ENCODE measurements around the gene GALNT10. TPM values are rescaled to one million over a fixed set of nuclear protein-coding genes. Genes with fewer than 3 reads are reported as not detected.

Gene GALNT10
- total RNA-seq, 1 donor from 2014 or later = 27.6 TPM

DNA sequence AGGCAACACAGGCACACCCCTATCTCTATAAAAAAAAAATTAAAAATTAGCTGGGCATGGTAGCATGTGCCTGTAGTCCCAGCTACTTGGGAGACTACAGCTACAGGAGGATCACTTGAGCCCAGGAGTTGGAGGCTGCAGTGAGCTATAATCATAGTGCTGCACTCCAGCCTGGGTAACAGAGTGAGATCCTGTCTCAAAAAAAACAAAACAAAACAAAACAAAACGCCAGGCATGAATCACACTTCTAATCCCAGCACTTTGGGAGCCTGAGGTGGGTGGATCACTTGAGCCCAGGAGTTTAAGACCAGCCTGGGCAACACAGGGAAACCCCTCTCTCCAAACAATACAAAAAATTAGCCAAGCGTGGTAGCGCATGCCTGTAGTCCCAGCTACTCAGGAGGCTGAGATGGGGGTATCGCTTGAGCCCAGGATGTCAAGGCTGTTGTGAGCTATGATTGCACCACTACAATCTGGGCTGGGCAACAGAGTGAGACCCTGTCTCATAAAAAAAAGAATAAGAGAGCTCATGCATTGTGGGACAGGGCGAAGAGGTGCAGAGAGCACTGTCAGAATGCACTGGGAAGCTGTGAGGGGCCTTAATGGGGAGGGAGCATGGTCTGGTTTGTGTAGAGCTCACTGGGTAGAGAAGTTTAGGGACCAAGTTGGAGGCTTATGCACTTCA is 246.9 kb downstream of the GALNT10 start:
- no peak overlapping the region for H3K4me3 ChIP-seq (ENCODE audit: low read depth, low read length)
- DNase-seq (ENCODE audit: low read depth) = no peak
- no peaks in the 10 kb centered on the region for H3K27me3 ChIP-seq (ENCODE audit: control insufficient read depth, insufficient read depth, low read length)
- no peaks in the 10 kb centered on the region for H3K36me3 ChIP-seq (ENCODE audit: control insufficient read depth, insufficient read depth, low read length)
- TF ChIP-seq, protein P1, sequence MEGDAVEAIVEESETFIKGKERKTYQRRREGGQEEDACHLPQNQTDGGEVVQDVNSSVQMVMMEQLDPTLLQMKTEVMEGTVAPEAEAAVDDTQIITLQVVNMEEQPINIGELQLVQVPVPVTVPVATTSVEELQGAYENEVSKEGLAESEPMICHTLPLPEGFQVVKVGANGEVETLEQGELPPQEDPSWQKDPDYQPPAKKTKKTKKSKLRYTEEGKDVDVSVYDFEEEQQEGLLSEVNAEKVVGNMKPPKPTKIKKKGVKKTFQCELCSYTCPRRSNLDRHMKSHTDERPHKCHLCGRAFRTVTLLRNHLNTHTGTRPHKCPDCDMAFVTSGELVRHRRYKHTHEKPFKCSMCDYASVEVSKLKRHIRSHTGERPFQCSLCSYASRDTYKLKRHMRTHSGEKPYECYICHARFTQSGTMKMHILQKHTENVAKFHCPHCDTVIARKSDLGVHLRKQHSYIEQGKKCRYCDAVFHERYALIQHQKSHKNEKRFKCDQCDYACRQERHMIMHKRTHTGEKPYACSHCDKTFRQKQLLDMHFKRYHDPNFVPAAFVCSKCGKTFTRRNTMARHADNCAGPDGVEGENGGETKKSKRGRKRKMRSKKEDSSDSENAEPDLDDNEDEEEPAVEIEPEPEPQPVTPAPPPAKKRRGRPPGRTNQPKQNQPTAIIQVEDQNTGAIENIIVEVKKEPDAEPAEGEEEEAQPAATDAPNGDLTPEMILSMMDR (IDR thresholded peaks at IDR 0.05; ENCODE audit: insufficient read depth, low read length, poor library complexity, severe bottlenecking) = no peak

- no peaks in the 10 kb centered on the region for H3K36me3 ChIP-seq (ENCODE audit: control insufficient read depth, insufficient read depth, low read length)
- DNase-seq (ENCODE audit: low read depth) = no peak
- H3K4me3 ChIP-seq (ENCODE audit: low read depth, low read length) = no peak overlapping the region
- H3K27me3 ChIP-seq (ENCODE audit: control insufficient read depth, insufficient read depth, low read length) = no peaks in the 10 kb centered on the region
- TF ChIP-seq, protein P1 (IDR thresholded peaks at IDR 0.05; ENCODE audit: insufficient read depth, low read length, poor library complexity, severe bottlenecking) = no peak
Observed at GRCh38 chr5:154440540-154440939, 250.0 kb downstream of the GALNT10 start.

DNA sequence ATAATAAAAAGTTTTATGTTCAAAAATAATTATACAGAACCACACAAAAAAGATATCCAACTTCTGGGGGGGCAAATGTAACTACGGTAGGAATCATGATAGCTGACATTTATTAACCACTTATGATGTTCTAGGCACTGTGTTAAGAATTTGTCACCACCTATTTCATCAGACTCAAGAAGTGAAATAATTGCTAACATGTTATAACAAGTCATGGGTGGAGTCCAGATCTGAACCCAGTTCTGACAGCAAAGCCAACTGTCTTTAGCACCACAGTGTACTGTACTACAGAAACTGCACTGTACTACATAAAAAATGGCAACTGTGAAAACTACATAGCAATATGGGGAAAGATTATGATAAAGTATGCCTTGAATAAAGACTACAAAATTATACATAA is 252.3 kb downstream of the GALNT10 start:
- Histone ChIP-seq H3K4me3 (ENCODE audit: low read depth, low read length) (no peak overlapping the region), H3K27me3 (ENCODE audit: control insufficient read depth, insufficient read depth, low read length) (no peaks in the 10 kb centered on the region), H3K36me3 (ENCODE audit: control insufficient read depth, insufficient read depth, low read length) (no peaks in the 10 kb centered on the region)
- TF ChIP-seq, protein P1 (IDR thresholded peaks at IDR 0.05; ENCODE audit: insufficient read depth, low read length, poor library complexity, severe bottlenecking) = no peak
- DNase-seq (ENCODE audit: low read depth) = no peak

- no peaks in the 10 kb centered on the region for H3K36me3 ChIP-seq (ENCODE audit: control insufficient read depth, insufficient read depth, low read length)
- TF ChIP-seq, protein P1 (IDR thresholded peaks at IDR 0.05; ENCODE audit: insufficient read depth, low read length, poor library complexity, severe bottlenecking) = no peak
- no peaks in the 10 kb centered on the region for H3K27me3 ChIP-seq (ENCODE audit: control insufficient read depth, insufficient read depth, low read length)
- no peak for DNase-seq (ENCODE audit: low read depth)
- peak overlapping the region; percentile 60 for H3K4me3 ChIP-seq (ENCODE audit: low read depth, low read length)
Observed at GRCh38 chr5:154444556-154445421, 254.3 kb downstream of the GALNT10 start.

GRCh38 chr5:154445422-154446194 is 255.1 kb downstream of the GALNT10 start, which contains the start of gene SAP30L:
SAP30L (plus strand) TSS chr5:154445997; CDS start chr5:154446605, 608 bp downstream.
- no peaks in the 10 kb centered on the region for H3K27me3 ChIP-seq (ENCODE audit: control insufficient read depth, insufficient read depth, low read length)
- H3K36me3 ChIP-seq (ENCODE audit: control insufficient read depth, insufficient read depth, low read length) = no peaks in the 10 kb centered on the region
- peak within 1 kb of the TSS; percentile 60 for H3K4me3 ChIP-seq (ENCODE audit: low read depth, low read length)
- DNase-seq (ENCODE audit: low read depth) = peak; percentile 71
- TF ChIP-seq, protein P1 (IDR thresholded peaks at IDR 0.05; ENCODE audit: insufficient read depth, low read length, poor library complexity, severe bottlenecking) = no peak
